ENCODE measurements around the gene SIAH1.

GRCh38 chr16:48367441-48368049 is 17.7 kb downstream of the SIAH1 start:
- TF ChIP-seq, protein P1, sequence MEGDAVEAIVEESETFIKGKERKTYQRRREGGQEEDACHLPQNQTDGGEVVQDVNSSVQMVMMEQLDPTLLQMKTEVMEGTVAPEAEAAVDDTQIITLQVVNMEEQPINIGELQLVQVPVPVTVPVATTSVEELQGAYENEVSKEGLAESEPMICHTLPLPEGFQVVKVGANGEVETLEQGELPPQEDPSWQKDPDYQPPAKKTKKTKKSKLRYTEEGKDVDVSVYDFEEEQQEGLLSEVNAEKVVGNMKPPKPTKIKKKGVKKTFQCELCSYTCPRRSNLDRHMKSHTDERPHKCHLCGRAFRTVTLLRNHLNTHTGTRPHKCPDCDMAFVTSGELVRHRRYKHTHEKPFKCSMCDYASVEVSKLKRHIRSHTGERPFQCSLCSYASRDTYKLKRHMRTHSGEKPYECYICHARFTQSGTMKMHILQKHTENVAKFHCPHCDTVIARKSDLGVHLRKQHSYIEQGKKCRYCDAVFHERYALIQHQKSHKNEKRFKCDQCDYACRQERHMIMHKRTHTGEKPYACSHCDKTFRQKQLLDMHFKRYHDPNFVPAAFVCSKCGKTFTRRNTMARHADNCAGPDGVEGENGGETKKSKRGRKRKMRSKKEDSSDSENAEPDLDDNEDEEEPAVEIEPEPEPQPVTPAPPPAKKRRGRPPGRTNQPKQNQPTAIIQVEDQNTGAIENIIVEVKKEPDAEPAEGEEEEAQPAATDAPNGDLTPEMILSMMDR (IDR thresholded peaks at IDR 0.05) = no peak
- TF ChIP-seq POLR2A (IDR thresholded peaks at IDR 0.05) = no peak
